HG03378 (cell line): ENCODE results near the gene KRTAP9-1.
"Not testable (repeated sequence)": the region's sequence is repeated elsewhere in the genome, so short reads cannot be mapped to it uniquely, and the experiment has no call there.

Experiments used
- ATAC-seq: cut with Tn5 transposase; IDR thresholded peaks from one replicate; pipeline ENCODE4 v1.9.1; 2021; ENCODE audit warnings: mild to moderate bottlenecking, moderate library complexity; ENCODE audit not compliant: unreplicated experiment

KRTAP9-1 gene

GRCh38 chr17:41178843-41179616 lies 10.7 kb upstream of the KRTAP9-1 start:
- no peak for ATAC-seq

GRCh38 chr17:41184480-41184961 lies 5.2 kb upstream of the KRTAP9-1 start, which contains the start of gene KRTAP4-1:
KRTAP4-1 (minus strand) TSS chr17:41184911; CDS start chr17:41184854, 57 bp downstream.
- ATAC-seq, result no peak

GRCh38 chr17:41185001-41185400 lies 4.7 kb upstream of the KRTAP9-1 start:
- ATAC-seq, result no peak

- ATAC-seq, result no peak
Measured at GRCh38 chr17:41186872-41187271, 2.8 kb upstream of the KRTAP9-1 start.

GRCh38 chr17:41190328-41190727 lies 641 bp downstream of the KRTAP9-1 start:
- no peak for ATAC-seq

- ATAC-seq, result no peak
Measured at GRCh38 chr17:41196068-41196467, 6.4 kb downstream of the KRTAP9-1 start.

GRCh38 chr17:41199421-41200078 lies 9.9 kb downstream of the KRTAP9-1 start:
- ATAC-seq, result no peak

GRCh38 chr17:41211845-41212466 lies 22.3 kb downstream of the KRTAP9-1 start:
- ATAC-seq, result no peak

GRCh38 chr17:41212524-41213169 lies 23.0 kb downstream of the KRTAP9-1 start:
- ATAC-seq, result no peak

GRCh38 chr17:41215681-41216080 lies 26.0 kb downstream of the KRTAP9-1 start:
- no peak for ATAC-seq

- no peak for ATAC-seq
Measured at GRCh38 chr17:41223821-41224220, 34.1 kb downstream of the KRTAP9-1 start.

GRCh38 chr17:41226051-41226450 lies 36.4 kb downstream of the KRTAP9-1 start:
- no peak for ATAC-seq

GRCh38 chr17:41226598-41227095 lies 37.0 kb downstream of the KRTAP9-1 start, which contains the start of gene KRTAP9-2:
KRTAP9-2 (plus strand) TSS chr17:41226648; CDS start chr17:41226655, 7 bp downstream.
- ATAC-seq, result not testable (repeated sequence)

- ATAC-seq, result no peak
Measured at GRCh38 chr17:41230094-41230493, 40.4 kb downstream of the KRTAP9-1 start.

GRCh38 chr17:41231731-41232130 lies 42.0 kb downstream of the KRTAP9-1 start:
- ATAC-seq, result no peak

- not testable (repeated sequence) for ATAC-seq
Measured at GRCh38 chr17:41232399-41233105, 42.9 kb downstream of the KRTAP9-1 start, which contains the start of gene KRTAP9-3. KRTAP9-3 (plus strand) TSS chr17:41232449; CDS start chr17:41232502, 53 bp downstream.

GRCh38 chr17:41237116-41237515 lies 47.4 kb downstream of the KRTAP9-1 start:
- ATAC-seq, result not testable (repeated sequence)

GRCh38 chr17:41237949-41238437 lies 48.3 kb downstream of the KRTAP9-1 start, which contains the start of gene KRTAP9-8:
KRTAP9-8 (plus strand) TSS chr17:41237999; CDS start chr17:41238052, 53 bp downstream.
- ATAC-seq, result not testable (repeated sequence)
